Esophagus squamous epithelium (tissue), 5 donors: ENCODE measurements around the gene PTPRD. TPM values are rescaled to one million over a fixed set of nuclear protein-coding genes. Genes with fewer than 3 reads are reported as not detected.

Experiments
- DNase-seq: peaks from one replicate; lab custom pipeline; 2025; lab: John Stamatoyannopoulos, UW
- H3K27ac ChIP-seq, 4 donors: fragments of 200-600 bp; sonication (generic); one replicate each; pipeline ENCODE4 v1.5.1; 2016 to 2019; ENCODE audit warnings: mild to moderate bottlenecking in 1 of 4
- H3K27me3 ChIP-seq, 4 donors: fragments of 200-600 bp; sonication (generic); 1 replicate in 3 of 4; 2 replicates in 1 of 4; pipeline versions ENCODE4 v1.5.1 to v1.6.0; 2017 to 2021; ENCODE audit warnings: antibody characterized with exemption in 1 of 4
- H3K36me3 ChIP-seq, 3 donors: fragments of 200-600 bp; sonication (generic); one replicate each; pipeline ENCODE4 v1.5.1; 2016 to 2019
- H3K4me1 ChIP-seq, 3 donors: fragments of 200-600 bp; sonication (generic); one replicate each; pipeline ENCODE4 v1.5.1; 2017 to 2019
- H3K4me3 ChIP-seq, 4 donors: fragments of 200-600 bp; sonication (generic); 1 replicate in 3 of 4; 2 replicates in 1 of 4; pipeline ENCODE4 v1.5.1; 2016 to 2019; ENCODE audit warnings: mild to moderate bottlenecking in 2 of 4, moderate library complexity in 1 of 4
- H3K9me3 ChIP-seq, 3 donors: fragments of 200-600 bp; sonication (generic); one replicate each; pipeline ENCODE4 v1.5.1; 2016 to 2019
- CTCF ChIP-seq, 6 experiments: fragments of 450-650 bp in 4 of 6; fragments of 200-600 bp in 2 of 6; sonication (generic) in 2 of 6; IDR thresholded peaks; one replicate each; pipeline ENCODE4 v1.5.1; 2016 to 2019; ENCODE audit warnings: antibody characterized with exemption in 6 of 6, mild to moderate bottlenecking in 4 of 6, moderate library complexity in 4 of 6
- POLR2A ChIP-seq, 4 donors: fragments of 450-650 bp; IDR thresholded peaks; one replicate each; pipeline ENCODE4 v1.6.1; 2017; ENCODE audit warnings: antibody characterized with exemption in 4 of 4, mild to moderate bottlenecking in 4 of 4, moderate library complexity in 3 of 4
- WGBS, 2 donors: methylation state at CpG; one replicate each; pipeline ENCODE4 v1.1.5; 2018; 5-methylcytosine and 5-hydroxymethylcytosine counted together
- intact Hi-C: fragments of 100-400 bp; cut with DNase I; formaldehyde crosslinking; loops from one replicate; pipeline ENCODE4 v1.15.0; 2022
- total RNA-seq, 4 donors: library from RNA; depleted of rRNA; stranded (reverse); fragments of >200 nt; gene quantifications; one replicate each; pipeline ENCODE4 v1.1.0, GENCODE V29; 2016
- donor health status: DM: yes; HTN: yes; CAD: no.

The PTPRD gene
- total RNA-seq, 4 donors from 2014 or later, result 0.23 to 16.3 (median 6.6) TPM

- Histone ChIP-seq H3K4me3 (no peak overlapping the region), H3K36me3 (no peaks in the 10 kb centered on the region), H3K9me3 (no peaks in the 10 kb centered on the region), H3K27ac (no peak overlapping the region), H3K4me1 (no peaks in the 10 kb centered on the region), H3K27me3 (no peaks in the 10 kb centered on the region)
- intact Hi-C loops, result no loop called here
- WGBS, 2 donors, result 67 to 80% methylated on average over 1 of the region's 1 CpG
- TF ChIP-seq CTCF (IDR thresholded peaks at IDR 0.05), result no peak
- DNase-seq, result no peak
Measured at GRCh38 chr9:8534828-8535227, 2078.0 kb downstream of the PTPRD start.

GRCh38 chr9:8533681-8534080, 2079.1 kb downstream of the PTPRD start:
- no peaks in the 10 kb centered on the region for H3K9me3 ChIP-seq
- TF ChIP-seq CTCF (IDR thresholded peaks at IDR 0.05) (no peak), POLR2A (IDR thresholded peaks at IDR 0.05) (no peak)
- H3K4me3 ChIP-seq, result no peak overlapping the region
- no peak for DNase-seq
- no peaks in the 10 kb centered on the region for H3K27me3 ChIP-seq
- intact Hi-C loops, result no loop called here
- H3K27ac ChIP-seq, result no peak overlapping the region
- H3K4me1 ChIP-seq, result no peaks in the 10 kb centered on the region
- H3K36me3 ChIP-seq, result no peaks in the 10 kb centered on the region
- WGBS, 2 donors, result 78 to 86% methylated on average over 3 of the region's 3 CpGs

DNA sequence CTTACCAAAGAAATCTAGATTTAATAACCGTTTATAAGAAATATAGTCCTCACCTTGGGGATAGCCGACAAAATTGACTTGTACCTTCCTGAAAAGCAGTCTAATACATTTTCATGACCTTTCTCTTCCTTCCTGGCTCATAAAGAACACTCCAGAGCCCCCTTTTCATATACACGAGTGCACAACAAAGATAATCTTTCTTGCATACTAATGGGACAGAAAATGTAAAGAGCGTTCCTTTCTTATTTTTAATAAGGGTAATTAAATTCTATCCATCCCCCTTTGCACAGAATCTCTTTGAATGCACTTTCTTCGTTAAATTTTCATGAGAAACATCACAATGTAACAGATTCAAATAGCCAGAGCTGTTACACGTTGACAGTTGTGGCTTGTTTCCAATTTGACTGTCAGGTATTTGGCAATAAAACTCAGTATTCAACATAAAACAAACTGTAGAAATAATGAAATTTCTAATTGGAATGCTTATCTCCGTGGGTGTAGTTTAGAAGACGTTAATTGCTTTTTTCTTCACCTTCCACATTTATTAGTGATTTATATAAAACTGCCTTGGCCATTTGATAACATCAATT, 2080.9 kb downstream of the PTPRD start:
- no peaks in the 10 kb centered on the region for H3K36me3 ChIP-seq
- no peaks in the 10 kb centered on the region for H3K27me3 ChIP-seq
- TF ChIP-seq CTCF (IDR thresholded peaks at IDR 0.05), result no peak
- no peak for TF ChIP-seq POLR2A (IDR thresholded peaks at IDR 0.05)
- DNase-seq, result no peak
- no peaks in the 10 kb centered on the region for H3K9me3 ChIP-seq
- 55 to 56% methylated on average over 8 of the region's 8 CpGs for WGBS, 2 donors
- H3K27ac ChIP-seq, result no peak overlapping the region
- H3K4me1 ChIP-seq, result no peaks in the 10 kb centered on the region
- intact Hi-C loops, result no loop called here
- H3K4me3 ChIP-seq, result no peak overlapping the region

GRCh38 chr9:8521112-8521511, 2091.7 kb downstream of the PTPRD start:
- intact Hi-C loops, result no loop called here
- no peak for TF ChIP-seq POLR2A (IDR thresholded peaks at IDR 0.05)
- TF ChIP-seq CTCF (IDR thresholded peaks at IDR 0.05), result no peak
- WGBS, 2 donors, result 88 to 91% methylated on average over 3 of the region's 3 CpGs
- Histone ChIP-seq H3K36me3 (no peaks in the 10 kb centered on the region), H3K4me1 (no peaks in the 10 kb centered on the region), H3K9me3 (no peaks in the 10 kb centered on the region), H3K27me3 (no peaks in the 10 kb centered on the region), H3K4me3 (no peak overlapping the region), H3K27ac (no peak overlapping the region)
- no peak for DNase-seq

GRCh38 chr9:8515748-8516147, 2097.1 kb downstream of the PTPRD start:
- Histone ChIP-seq H3K4me1 (no peaks in the 10 kb centered on the region), H3K4me3 (no peak overlapping the region), H3K36me3 (no peaks in the 10 kb centered on the region), H3K27ac (no peak overlapping the region), H3K9me3 (no peaks in the 10 kb centered on the region), H3K27me3 (no peaks in the 10 kb centered on the region)
- intact Hi-C loops, result no loop called here
- no peak for DNase-seq
- 65 to 75% methylated on average over 2 of the region's 2 CpGs for WGBS, 2 donors
- no peak for TF ChIP-seq POLR2A (IDR thresholded peaks at IDR 0.05)
- no peak for TF ChIP-seq CTCF (IDR thresholded peaks at IDR 0.05)
